Measurements from ENCODE around the gene SCG5.

GRCh38 chr15:32657198-32657883, 15.8 kb downstream of the SCG5 start:
- peak; percentile 79 for TF ChIP-seq CTCF (IDR thresholded peaks at IDR 0.05; ENCODE audit: low read length)
- TF ChIP-seq EZH2 (optimal IDR thresholded peaks at IDR 0.05; ENCODE audit: low read depth, low read length): no peak
